NT2/D1 (cell line): ENCODE data around the gene DBI.

Source experiments
- YY1 ChIP-seq: IDR thresholded peaks from 2 replicates; pipeline ENCODE4 v1.6.1; 2011; ENCODE audit not compliant: insufficient read length, insufficient read depth
- ZNF274 ChIP-seq: IDR thresholded peaks from 2 replicates; pipeline ENCODE4 v1.6.1; 2011; ENCODE audit warnings: mild to moderate bottlenecking, low read depth, low read length

- TF ChIP-seq ZNF274: no peak
- no peak for TF ChIP-seq YY1
These were observed 48.1 kb downstream of the DBI start for GRCh38 chr2:119414894-119415293.
